Right cardiac atrium (tissue), 5 donors: ENCODE measurements around the gene GRM1. TPM values are rescaled to one million over a fixed set of nuclear protein-coding genes. Genes with fewer than 3 reads are reported as not detected.

Experiments used
- ATAC-seq, 2 donors: fragments of 200-7000 bp; cut with Tn5 transposase; one replicate each; pipeline versions ENCODE4 v1.8.0 to v1.9.1; 2020; ENCODE audit warnings: moderate library complexity in 2 of 2, mild to moderate bottlenecking in 1 of 2
- DNase-seq, 3 donors: peaks; one replicate each; pipeline ENCODE4 v3.0.0-alpha.2; 2020
- H3K27ac ChIP-seq: one replicate; pipeline ENCODE4 v1.5.1; 2013; ENCODE audit warnings: mild to moderate bottlenecking, low read length, control low read depth, moderate library complexity
- H3K27me3 ChIP-seq: one replicate; pipeline ENCODE4 v1.6.1; 2013; ENCODE audit not compliant: control insufficient read depth, insufficient read depth
- H3K4me1 ChIP-seq: one replicate; pipeline ENCODE4 v1.6.1; 2013; ENCODE audit warnings: low read length; ENCODE audit not compliant: control insufficient read depth, insufficient read depth
- H3K4me3 ChIP-seq: one replicate; pipeline ENCODE4 v1.5.1; 2013; ENCODE audit warnings: low read length, control low read depth
- H3K9me3 ChIP-seq: one replicate; pipeline ENCODE4 v1.6.1; 2013; ENCODE audit warnings: low read length; ENCODE audit not compliant: control insufficient read depth
- WGBS: extraction: QIAGEN DNeasy Blood & Tissue Kit; methylation state at CpG from one replicate; pipeline ENCODE4 v1.1.7; 2013; 5-methylcytosine and 5-hydroxymethylcytosine counted together
- intact Hi-C, 4 donors: fragments of 100-400 bp; cut with DNase I; formaldehyde crosslinking; loops; one replicate each; pipeline versions ENCODE4 v1.11.0 to v1.14.0; 2022 to 2023
- polyA plus RNA-seq: library from polyadenylated mRNA; stranded (reverse); fragments of 200-250 nt; gene quantifications from one replicate; pipeline ENCODE4 v1.2.3, GENCODE V29; 2013
- total RNA-seq, 4 donors: library from RNA; stranded (reverse); fragmentation: NEBNext Ultra II Directional; extraction: Animal tissue kit (Norgen Biotek cat#: 25700); gene quantifications; one replicate each; pipeline ENCODE4 v1.2.1, GENCODE V29; 2021
- donor health status: healthy with polysubstance abuse.
- donor health status: DM: no; HTN: yes; CAD: no.
- donor health status: DM: no; HTN: no; CAD: no.
- donor health status: DM: no; HTN: yes; CAD: no; lungs with severe emphysema.
- donor health status: DM: yes; HTN: yes; CAD: no.

Gene GRM1
- total and polyA plus RNA-seq, 5 donors = 0.02 to 0.89 (median 0.29) TPM

GRCh38 chr6:146194434-146194833, 165.6 kb downstream of the GRM1 start:
- WGBS = 45% methylated on average over 4 of the region's 4 CpGs

GRCh38 chr6:146200176-146200575, 171.3 kb downstream of the GRM1 start:
- no peaks in the 10 kb centered on the region for H3K9me3 ChIP-seq

More at GRCh38 chr6:146194434-146194833, 165.6 kb downstream of the GRM1 start:
- DNase-seq = no peak
- Histone ChIP-seq H3K27ac (no peak overlapping the region), H3K9me3 (no peaks in the 10 kb centered on the region), H3K27me3 (no peaks in the 10 kb centered on the region), H3K4me3 (no peak overlapping the region), H3K4me1 (no peaks in the 10 kb centered on the region)
- ATAC-seq = no peak
- intact Hi-C loops = no loop called here

GRCh38 chr6:146202570-146202969, 173.7 kb downstream of the GRM1 start:
- intact Hi-C loops = no loop called here

More at GRCh38 chr6:146200176-146200575, 171.3 kb downstream of the GRM1 start:
- no peak overlapping the region for H3K27ac ChIP-seq
- no peaks in the 10 kb centered on the region for H3K27me3 ChIP-seq
- H3K4me3 ChIP-seq = no peak overlapping the region
- no peak for ATAC-seq
- intact Hi-C loops = no loop called here
- WGBS = 32% methylated on average over 2 of the region's 2 CpGs
- DNase-seq = no peak
- no peaks in the 10 kb centered on the region for H3K4me1 ChIP-seq

GRCh38 chr6:146209942-146210341, 181.1 kb downstream of the GRM1 start:
- WGBS = 82% methylated on average over 3 of the region's 3 CpGs
- intact Hi-C loops = no loop called here

More at GRCh38 chr6:146202570-146202969, 173.7 kb downstream of the GRM1 start:
- DNase-seq = no peak
- no peaks in the 10 kb centered on the region for H3K27me3 ChIP-seq
- H3K4me1 ChIP-seq = no peaks in the 10 kb centered on the region
- H3K4me3 ChIP-seq = no peak overlapping the region
- no peak for ATAC-seq
- 81% methylated on average over 9 of the region's 9 CpGs for WGBS
- H3K9me3 ChIP-seq = no peaks in the 10 kb centered on the region
- H3K27ac ChIP-seq = no peak overlapping the region

GRCh38 chr6:146210406-146211083, 181.7 kb downstream of the GRM1 start:
- Histone ChIP-seq H3K4me1 (no peaks in the 10 kb centered on the region), H3K4me3 (no peak overlapping the region), H3K27ac (no peak overlapping the region), H3K9me3 (no peaks in the 10 kb centered on the region), H3K27me3 (no peaks in the 10 kb centered on the region)
- ATAC-seq = no peak
- 84% methylated on average over 4 of the region's 4 CpGs for WGBS
- DNase-seq = no peak
- intact Hi-C loops = no loop called here

More at GRCh38 chr6:146209942-146210341, 181.1 kb downstream of the GRM1 start:
- DNase-seq = no peak
- Histone ChIP-seq H3K27me3 (no peaks in the 10 kb centered on the region), H3K4me3 (no peak overlapping the region), H3K9me3 (no peaks in the 10 kb centered on the region), H3K4me1 (no peaks in the 10 kb centered on the region), H3K27ac (no peak overlapping the region)
- no peak for ATAC-seq

- no peaks in the 10 kb centered on the region for H3K9me3 ChIP-seq
- H3K27ac ChIP-seq = no peak overlapping the region
- ATAC-seq (no peak), DNase-seq (no peak)
- intact Hi-C loops = no loop called here
- no peaks in the 10 kb centered on the region for H3K4me1 ChIP-seq
- no peak overlapping the region for H3K4me3 ChIP-seq
- H3K27me3 ChIP-seq = no peaks in the 10 kb centered on the region
- 76% methylated on average over 2 of the region's 2 CpGs for WGBS
These were observed 182.8 kb downstream of the GRM1 start for GRCh38 chr6:146211646-146212045.

GRCh38 chr6:146212781-146213180, 183.9 kb downstream of the GRM1 start:
- Histone ChIP-seq H3K9me3 (no peaks in the 10 kb centered on the region), H3K27ac (no peak overlapping the region), H3K4me3 (no peak overlapping the region), H3K27me3 (no peaks in the 10 kb centered on the region), H3K4me1 (no peaks in the 10 kb centered on the region)
- DNase-seq (no peak), ATAC-seq (no peak)
- intact Hi-C loops = no loop called here
- 62% methylated on average over 3 of the region's 3 CpGs for WGBS

- intact Hi-C loops = no loop called here
- Histone ChIP-seq H3K9me3 (no peaks in the 10 kb centered on the region), H3K27ac (no peak overlapping the region), H3K4me1 (no peaks in the 10 kb centered on the region), H3K4me3 (no peak overlapping the region), H3K27me3 (no peaks in the 10 kb centered on the region)
- 68% methylated on average over 3 of the region's 3 CpGs for WGBS
- DNase-seq (no peak), ATAC-seq (no peak)
These were observed 190.2 kb downstream of the GRM1 start for GRCh38 chr6:146219101-146219500.

GRCh38 chr6:146224449-146224848, 195.6 kb downstream of the GRM1 start:
- ATAC-seq = no peak
- no peak overlapping the region for H3K27ac ChIP-seq
- no peak overlapping the region for H3K4me3 ChIP-seq
- WGBS = 29% methylated on average over 3 of the region's 3 CpGs
- no peaks in the 10 kb centered on the region for H3K4me1 ChIP-seq
- intact Hi-C loops = no loop called here
- H3K27me3 ChIP-seq = no peaks in the 10 kb centered on the region
- DNase-seq = no peak
- H3K9me3 ChIP-seq = no peaks in the 10 kb centered on the region

GRCh38 chr6:146224988-146225387, 196.1 kb downstream of the GRM1 start:
- no peak for DNase-seq
- no peak overlapping the region for H3K4me3 ChIP-seq
- no peaks in the 10 kb centered on the region for H3K4me1 ChIP-seq
- 66% methylated on average over 5 of the region's 5 CpGs for WGBS
- intact Hi-C loops = no loop called here
- no peaks in the 10 kb centered on the region for H3K27me3 ChIP-seq
- H3K27ac ChIP-seq = no peak overlapping the region
- no peaks in the 10 kb centered on the region for H3K9me3 ChIP-seq
- no peak for ATAC-seq

- Histone ChIP-seq H3K9me3 (no peaks in the 10 kb centered on the region), H3K4me3 (no peak overlapping the region), H3K27ac (no peak overlapping the region), H3K4me1 (no peaks in the 10 kb centered on the region), H3K27me3 (no peaks in the 10 kb centered on the region)
- no peak for ATAC-seq
- WGBS = 69% methylated on average over 1 of the region's 1 CpG
- intact Hi-C loops = no loop called here
- DNase-seq = no peak
These were observed 211.5 kb downstream of the GRM1 start for GRCh38 chr6:146240322-146240721.

GRCh38 chr6:146240807-146241206, 211.9 kb downstream of the GRM1 start:
- Histone ChIP-seq H3K4me3 (no peak overlapping the region), H3K9me3 (no peaks in the 10 kb centered on the region), H3K27ac (no peak overlapping the region), H3K4me1 (no peaks in the 10 kb centered on the region), H3K27me3 (no peaks in the 10 kb centered on the region)
- intact Hi-C loops = no loop called here
- 84% methylated on average over 2 of the region's 2 CpGs for WGBS
- DNase-seq (no peak), ATAC-seq (no peak)
